Activated naive CD8-positive, alpha-beta T cell treated with anti-CD3 and anti-CD28 coated beads for 36 hours (primary cell): Measurements from ENCODE around the gene B3GNT9. TPM values are rescaled to one million over a fixed set of nuclear protein-coding genes. Genes with fewer than 3 reads are reported as not detected.

Experiments
- DNase-seq: peaks from one replicate; pipeline ENCODE4 v3.0.0; 2021
- H3K27ac Mint-ChIP-seq: one replicate; pipeline ENCODE4 v1.8.0; 2022; ENCODE audit warnings: mild to moderate bottlenecking, moderate library complexity, mixed read lengths
- H3K27me3 Mint-ChIP-seq: one replicate; pipeline ENCODE4 v1.8.0; 2022; ENCODE audit warnings: mild to moderate bottlenecking, mixed read lengths
- H3K36me3 Mint-ChIP-seq: one replicate; pipeline ENCODE4 v1.8.0; 2021; ENCODE audit warnings: mild to moderate bottlenecking, mixed read lengths
- H3K4me1 Mint-ChIP-seq: one replicate; pipeline ENCODE4 v1.8.0; 2021; ENCODE audit warnings: mixed read lengths
- H3K4me3 Mint-ChIP-seq: one replicate; pipeline ENCODE4 v1.8.0; 2022; ENCODE audit warnings: mild to moderate bottlenecking, moderate library complexity, mixed read lengths
- H3K9me3 Mint-ChIP-seq: one replicate; pipeline ENCODE4 v1.8.0; 2022; ENCODE audit warnings: mixed read lengths
- total RNA-seq, 2 experiments: library from RNA; stranded (reverse); gene quantifications; one replicate each; pipeline ENCODE4 v1.2.3, GENCODE V29; 2021

Gene B3GNT9
- total RNA-seq, 2 experiments from 2014 or later: 1.5 to 1.7 TPM

- H3K4me3 Mint-ChIP-seq: peak overlapping the region; percentile 95
- DNase-seq: no peak
Measured at GRCh38 chr16:67190448-67191399, 39.9 kb upstream of the B3GNT9 start.

GRCh38 chr16:67190041-67190440 is 39.2 kb upstream of the B3GNT9 start, which contains the start of gene EXOC3L1:
Gene EXOC3L1 (minus strand): TSS chr16:67190136. CDS start chr16:67189676, 460 bp downstream.
- peaks cover 23% of the 10 kb centered on the region for H3K36me3 Mint-ChIP-seq

More at GRCh38 chr16:67190448-67191399, 39.9 kb upstream of the B3GNT9 start:
- Mint-ChIP-seq H3K36me3 (peaks cover 29% of the 10 kb centered on the region), H3K27ac (peak overlapping the region; percentile 78), H3K27me3 (peaks cover 6% of the 10 kb centered on the region), H3K9me3 (no peaks in the 10 kb centered on the region), H3K4me1 (peaks cover 18% of the 10 kb centered on the region)

GRCh38 chr16:67188798-67189197 is 38.0 kb upstream of the B3GNT9 start:
- Mint-ChIP-seq H3K36me3 (peaks cover 15% of the 10 kb centered on the region), H3K27ac (no peak overlapping the region), H3K27me3 (peaks cover 13% of the 10 kb centered on the region), H3K4me1 (peaks cover 24% of the 10 kb centered on the region), H3K4me3 (no peak overlapping the region), H3K9me3 (no peaks in the 10 kb centered on the region)
- no peak for DNase-seq

More at GRCh38 chr16:67190041-67190440, 39.2 kb upstream of the B3GNT9 start, which contains the start of gene EXOC3L1:
- DNase-seq: no peak
- H3K4me1 Mint-ChIP-seq: peaks cover 24% of the 10 kb centered on the region
- no peaks in the 10 kb centered on the region for H3K9me3 Mint-ChIP-seq
- H3K4me3 Mint-ChIP-seq: no peak within 1 kb of the TSS
- H3K27me3 Mint-ChIP-seq: peaks cover 12% of the 10 kb centered on the region
- H3K27ac Mint-ChIP-seq: no peak within 1 kb of the TSS

- Mint-ChIP-seq H3K9me3 (no peaks in the 10 kb centered on the region), H3K4me3 (no peak overlapping the region), H3K27ac (no peak overlapping the region), H3K4me1 (peaks cover 19% of the 10 kb centered on the region), H3K27me3 (peaks cover 13% of the 10 kb centered on the region), H3K36me3 (peaks cover 10% of the 10 kb centered on the region)
- no peak for DNase-seq
Measured at GRCh38 chr16:67188323-67188722, 37.5 kb upstream of the B3GNT9 start.

GRCh38 chr16:67187175-67187890 is 36.5 kb upstream of the B3GNT9 start:
- no peak overlapping the region for H3K4me3 Mint-ChIP-seq
- H3K36me3 Mint-ChIP-seq: no peaks in the 10 kb centered on the region
- H3K9me3 Mint-ChIP-seq: no peaks in the 10 kb centered on the region
- peaks cover 13% of the 10 kb centered on the region for H3K27me3 Mint-ChIP-seq
- no peak overlapping the region for H3K27ac Mint-ChIP-seq
- peaks cover 12% of the 10 kb centered on the region for H3K4me1 Mint-ChIP-seq
- no peak for DNase-seq

GRCh38 chr16:67186550-67186950 is 35.8 kb upstream of the B3GNT9 start:
- peaks cover 12% of the 10 kb centered on the region for H3K4me1 Mint-ChIP-seq
- H3K9me3 Mint-ChIP-seq: no peaks in the 10 kb centered on the region
- H3K4me3 Mint-ChIP-seq: no peak overlapping the region
- no peak for DNase-seq
- H3K27ac Mint-ChIP-seq: no peak overlapping the region
- peaks cover 13% of the 10 kb centered on the region for H3K27me3 Mint-ChIP-seq
- no peaks in the 10 kb centered on the region for H3K36me3 Mint-ChIP-seq

- Mint-ChIP-seq H3K4me3 (no peak overlapping the region), H3K36me3 (no peaks in the 10 kb centered on the region)
Measured at GRCh38 chr16:67185651-67186134, 34.9 kb upstream of the B3GNT9 start.

GRCh38 chr16:67184995-67185650 is 34.3 kb upstream of the B3GNT9 start:
- no peaks in the 10 kb centered on the region for H3K9me3 Mint-ChIP-seq
- peak; percentile 85 for DNase-seq
- H3K4me1 Mint-ChIP-seq: peaks cover 9% of the 10 kb centered on the region
- H3K4me3 Mint-ChIP-seq: peak overlapping the region; percentile 74
- no peaks in the 10 kb centered on the region for H3K36me3 Mint-ChIP-seq
- peaks cover 13% of the 10 kb centered on the region for H3K27me3 Mint-ChIP-seq
- no peak overlapping the region for H3K27ac Mint-ChIP-seq

More at GRCh38 chr16:67185651-67186134, 34.9 kb upstream of the B3GNT9 start:
- DNase-seq: no peak
- Mint-ChIP-seq H3K27me3 (peaks cover 13% of the 10 kb centered on the region), H3K9me3 (no peaks in the 10 kb centered on the region), H3K4me1 (peaks cover 9% of the 10 kb centered on the region), H3K27ac (no peak overlapping the region)

GRCh38 chr16:67184453-67184994 is 33.7 kb upstream of the B3GNT9 start:
- Mint-ChIP-seq H3K4me3 (peak overlapping the region; percentile 53), H3K27ac (no peak overlapping the region), H3K9me3 (no peaks in the 10 kb centered on the region), H3K4me1 (peaks cover 9% of the 10 kb centered on the region), H3K27me3 (peaks cover 18% of the 10 kb centered on the region), H3K36me3 (no peaks in the 10 kb centered on the region)
- no peak for DNase-seq

- Mint-ChIP-seq H3K9me3 (no peaks in the 10 kb centered on the region), H3K27me3 (peaks cover 25% of the 10 kb centered on the region), H3K36me3 (peaks cover 1% of the 10 kb centered on the region), H3K4me1 (peaks cover 9% of the 10 kb centered on the region), H3K4me3 (peak within 1 kb of the TSS; percentile 53), H3K27ac (no peak within 1 kb of the TSS)
- DNase-seq: peak; percentile 92
Measured at GRCh38 chr16:67183627-67184452, 33.0 kb upstream of the B3GNT9 start, which contains the start of gene MATCAP1. Gene MATCAP1 (minus strand): TSS chr16:67183963. CDS start chr16:67180610, 3,353 bp downstream.

GRCh38 chr16:67183284-67183626 is 32.5 kb upstream of the B3GNT9 start:
- no peak for DNase-seq
- Mint-ChIP-seq H3K4me3 (no peak overlapping the region), H3K36me3 (peaks cover 3% of the 10 kb centered on the region)

GRCh38 chr16:67182288-67182687 is 31.5 kb upstream of the B3GNT9 start:
- Mint-ChIP-seq H3K4me3 (no peak overlapping the region), H3K9me3 (no peaks in the 10 kb centered on the region), H3K27me3 (peaks cover 39% of the 10 kb centered on the region), H3K36me3 (peaks cover 3% of the 10 kb centered on the region), H3K27ac (no peak overlapping the region), H3K4me1 (peaks cover 18% of the 10 kb centered on the region)
- DNase-seq: no peak

More at GRCh38 chr16:67183284-67183626, 32.5 kb upstream of the B3GNT9 start:
- Mint-ChIP-seq H3K27me3 (peaks cover 30% of the 10 kb centered on the region), H3K9me3 (no peaks in the 10 kb centered on the region), H3K4me1 (peaks cover 12% of the 10 kb centered on the region), H3K27ac (no peak overlapping the region)

GRCh38 chr16:67181346-67181745 is 30.5 kb upstream of the B3GNT9 start:
- Mint-ChIP-seq H3K36me3 (peaks cover 3% of the 10 kb centered on the region), H3K4me3 (no peak overlapping the region), H3K4me1 (peaks cover 18% of the 10 kb centered on the region), H3K27ac (no peak overlapping the region), H3K9me3 (no peaks in the 10 kb centered on the region), H3K27me3 (peaks cover 41% of the 10 kb centered on the region)
- DNase-seq: no peak
